Caco-2 (cell line): ENCODE results near the gene SORBS1. TPM values are rescaled to one million over a fixed set of nuclear protein-coding genes. Genes with fewer than 3 reads are reported as not detected.

Experiments
- BruUV-seq: library from RNA; stranded (reverse); fragments of 400-500 nt; replicated peaks from 2 replicates; lab custom pipeline; 2021; lab: Mats Ljungman, UMichigan
- CTCF ChIA-PET: fragments of 300-600 bp; sonication (Branson Sonifier 250); formaldehyde crosslinking; loops from one replicate; lab custom pipeline; 2022; ENCODE audit warnings: antibody characterized with exemption; lab: Charles Lee
- POLR2A ChIA-PET: fragments of 300-600 bp; sonication (Branson Sonifier 250); formaldehyde crosslinking; loops from one replicate; lab custom pipeline; 2022; ENCODE audit warnings: antibody characterized with exemption; lab: Charles Lee
- DNase-seq, 2 experiments: peaks; one replicate each; pipeline versions ENCODE4 v3.0.0 to v3.0.0-alpha.2; 2020 to 2022
- H3K27me3 ChIP-seq: replicated peaks from 2 replicates; pipeline ENCODE4 v1.6.0; 2011; ENCODE audit warnings: low read length; ENCODE audit not compliant: control insufficient read depth, insufficient read depth
- H3K36me3 ChIP-seq: 2 replicates; pipeline ENCODE4 v1.5.1; 2011; ENCODE audit warnings: low read length; ENCODE audit not compliant: control insufficient read depth, insufficient read depth
- H3K4me1 ChIP-seq: fragments of 250-450 bp; sonication (Bioruptor Pico); 2 replicates; pipeline ENCODE4 v1.5.1; 2020; ENCODE audit warnings: mild to moderate bottlenecking
- H3K4me3 ChIP-seq: 2 replicates; pipeline ENCODE4 v1.5.1; 2011; ENCODE audit warnings: low read depth, mild to moderate bottlenecking, control low read depth, low read length
- H3K9me3 ChIP-seq: fragments of 250-450 bp; sonication (Bioruptor Pico); 2 replicates; pipeline ENCODE4 v1.5.1; 2020; ENCODE audit warnings: mild to moderate bottlenecking, moderate library complexity
- H3K27ac Mint-ChIP-seq: one replicate; pipeline ENCODE4 v1.8.0; 2022; ENCODE audit warnings: mixed read lengths; ENCODE audit not compliant: unreplicated experiment
- H3K27me3 Mint-ChIP-seq: one replicate; pipeline ENCODE4 v1.8.0; 2022; ENCODE audit warnings: mixed read lengths; ENCODE audit not compliant: insufficient read depth, unreplicated experiment
- H3K36me3 Mint-ChIP-seq: one replicate; pipeline ENCODE4 v1.8.0; 2022; ENCODE audit warnings: mild to moderate bottlenecking, mixed read lengths; ENCODE audit not compliant: insufficient read depth, unreplicated experiment
- H3K4me1 Mint-ChIP-seq: one replicate; pipeline ENCODE4 v1.8.0; 2022; ENCODE audit warnings: low read depth, mixed read lengths; ENCODE audit not compliant: unreplicated experiment
- H3K4me3 Mint-ChIP-seq: one replicate; pipeline ENCODE4 v1.8.0; 2022; ENCODE audit warnings: mild to moderate bottlenecking, moderate library complexity, mixed read lengths; ENCODE audit not compliant: unreplicated experiment
- H3K9me3 Mint-ChIP-seq: one replicate; pipeline ENCODE4 v1.8.0; 2022; ENCODE audit warnings: mixed read lengths; ENCODE audit not compliant: unreplicated experiment
- CTCF ChIP-seq, 2 experiments: fragments of 200-600 bp in 1 of 2; IDR thresholded peaks; 1 replicate in 1 of 2; 2 replicates in 1 of 2; pipeline versions ENCODE4 v1.5.1 to v1.8.0; 2011 to 2022; ENCODE audit warnings: antibody characterized with exemption in 1 of 2, control low read depth in 1 of 2, inconsistent platforms in 1 of 2, low read depth in 1 of 2, low read length in 1 of 2, mild to moderate bottlenecking in 1 of 2, moderate library complexity in 1 of 2; ENCODE audit not compliant: insufficient read depth in 1 of 2, severe bottlenecking in 1 of 2, unreplicated experiment in 1 of 2
- intact Hi-C: fragments of 100-400 bp; cut with micrococcal nuclease; formaldehyde crosslinking; loops from one replicate; pipeline ENCODE4 v1.10.0; 2022; ENCODE audit not compliant: unreplicated experiment
- total RNA-seq: library from RNA; stranded (reverse); gene quantifications from 2 replicates; pipeline ENCODE4 v1.2.3, GENCODE V29; 2022

Gene SORBS1
- total RNA-seq, 1 experiment from 2014 or later = 39.3 TPM

- Histone ChIP-seq H3K4me3 (no peak overlapping the region), H3K36me3 (no peaks in the 10 kb centered on the region), H3K4me1 (no peaks in the 10 kb centered on the region; the same call in 1 of the 2 replicates), H3K9me3 (no peaks in the 10 kb centered on the region), H3K27me3 (no peaks in the 10 kb centered on the region)
- H3K9me3 Mint-ChIP-seq = no peaks in the 10 kb centered on the region
- H3K4me3 Mint-ChIP-seq = no peak overlapping the region
- intact Hi-C loops = no loop called here
- no peak overlapping the region for H3K27ac Mint-ChIP-seq
- no peaks in the 10 kb centered on the region for H3K27me3 Mint-ChIP-seq
- H3K4me1 Mint-ChIP-seq = no peaks in the 10 kb centered on the region
- no peak for DNase-seq
- ChIA-PET POLR2A (no interaction called here), CTCF (interaction anchor here (0.6 kb wide), 1 partner anchor 225 kb away, joined by 3 read pairs; no protein-coding TSS in a partner anchor)
- BruUV-seq = no TSS peak
- no peaks in the 10 kb centered on the region for H3K36me3 Mint-ChIP-seq
- no peak for TF ChIP-seq CTCF (IDR thresholded peaks at IDR 0.05; ENCODE audit: insufficient read depth in 1 of 2, low read depth in 1 of 2, low read length in 1 of 2, severe bottlenecking in 1 of 2, unreplicated experiment in 1 of 2)
Measured at GRCh38 chr10:95578619-95579018, 17.4 kb upstream of the SORBS1 start.

- intact Hi-C loops = no loop called here
- ChIA-PET POLR2A (interaction anchor here (0.6 kb wide), 1 partner anchor 299 kb away, joined by 3 read pairs; no protein-coding TSS in a partner anchor), CTCF (no interaction called here)
Measured at GRCh38 chr10:95574649-95575365, 13.6 kb upstream of the SORBS1 start.

More at GRCh38 chr10:95574649-95575365, 13.6 kb upstream of the SORBS1 start:
- no peak overlapping the region for H3K4me3 Mint-ChIP-seq
- DNase-seq = no peak
- BruUV-seq = no TSS peak
- Histone ChIP-seq H3K27me3 (no peaks in the 10 kb centered on the region), H3K4me3 (no peak overlapping the region), H3K9me3 (no peaks in the 10 kb centered on the region), H3K36me3 (no peaks in the 10 kb centered on the region), H3K4me1 (no peaks in the 10 kb centered on the region)
- H3K4me1 Mint-ChIP-seq = no peaks in the 10 kb centered on the region
- H3K27me3 Mint-ChIP-seq = no peaks in the 10 kb centered on the region
- TF ChIP-seq CTCF (IDR thresholded peaks at IDR 0.05; ENCODE audit: insufficient read depth in 1 of 2, low read depth in 1 of 2, low read length in 1 of 2, severe bottlenecking in 1 of 2, unreplicated experiment in 1 of 2) = no peak
- no peaks in the 10 kb centered on the region for H3K9me3 Mint-ChIP-seq
- H3K36me3 Mint-ChIP-seq = no peaks in the 10 kb centered on the region
- H3K27ac Mint-ChIP-seq = no peak overlapping the region
